ENCODE measurements around the gene ADSS2.

- TF ChIP-seq CTCF (IDR thresholded peaks at IDR 0.05; ENCODE audit: insufficient read depth, low read length) (no peak), REST (IDR thresholded peaks at IDR 0.05; ENCODE audit: insufficient replicate concordance, low read depth) (no peak)
Measured at GRCh38 chr1:244362476-244362875, 89.2 kb downstream of the ADSS2 start.
